ENCODE measurements around the gene TSC22D2.
A peak's percentile ranks its signal among the peaks of the same experiment; 100 is the strongest.

Gene TSC22D2

DNA sequence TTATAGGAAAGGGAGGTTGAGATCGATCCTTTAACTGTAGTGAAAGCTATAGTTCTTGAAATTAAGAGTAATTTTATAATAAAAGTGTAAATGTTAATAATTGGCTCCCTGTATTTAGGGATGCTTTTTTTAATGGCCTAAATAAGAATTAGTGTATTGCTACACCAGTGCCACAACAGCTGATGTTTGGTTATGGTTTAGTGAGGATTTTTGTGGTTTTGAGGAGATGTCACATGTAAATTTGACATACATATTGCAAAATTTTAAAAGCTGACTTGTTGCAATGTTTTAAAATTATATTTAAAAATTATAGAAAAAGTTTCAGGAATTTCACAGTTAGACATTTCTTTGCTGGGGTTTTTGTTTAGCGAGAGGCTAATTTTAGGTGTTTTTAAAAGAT, 3.9 kb downstream of the TSC22D2 start:
- Histone ChIP-seq H3K27me3 (replicated peaks; ENCODE audit: control insufficient read depth, insufficient read depth, low read length) (no peaks in the 10 kb centered on the region), H3K36me3 (ENCODE audit: control insufficient read depth, insufficient read depth, low read length) (no peaks in the 10 kb centered on the region; the same call in 1 of the 2 replicates), H3K4me3 (replicated peaks; ENCODE audit: low read depth, low read length) (peak overlapping the region; percentile 97)
- no peak for TF ChIP-seq CTCF (IDR thresholded peaks at IDR 0.05; ENCODE audit: insufficient read depth, low read length, poor library complexity, severe bottlenecking)
- DNase-seq (ENCODE audit: extremely low read depth, insufficient read length): no peak

DNA sequence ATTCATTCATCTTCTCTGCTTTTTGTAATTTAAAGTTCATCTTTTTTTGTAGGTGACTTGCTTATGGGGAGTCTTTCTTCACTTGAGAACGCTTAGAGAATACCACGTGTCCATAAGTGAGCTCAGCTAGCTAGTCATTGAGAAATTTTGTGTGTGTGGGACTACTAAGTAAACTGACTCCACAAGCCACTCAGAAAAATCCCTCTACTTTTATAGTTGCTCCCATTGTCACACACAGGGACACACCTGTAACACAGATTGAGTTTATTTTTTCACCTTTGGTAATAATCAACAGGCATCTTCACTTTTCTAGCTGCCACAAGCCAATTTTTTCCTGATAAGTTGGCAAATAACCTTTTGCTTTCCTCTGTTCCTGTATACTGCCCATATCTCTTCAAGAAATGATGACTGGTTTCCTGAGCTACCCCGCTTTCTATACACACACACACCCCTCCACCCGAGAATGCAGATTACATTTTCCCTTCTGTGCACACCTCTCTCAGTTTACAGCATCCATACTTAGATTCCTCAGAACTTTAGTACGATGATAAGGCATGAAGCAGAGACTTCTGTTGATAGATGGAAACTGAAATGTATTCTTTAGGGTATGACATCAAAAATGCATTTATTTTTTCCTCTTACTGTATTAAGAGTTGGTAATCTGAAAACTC, 4.6 kb downstream of the TSC22D2 start:
- Histone ChIP-seq H3K36me3 (ENCODE audit: control insufficient read depth, insufficient read depth, low read length) (no peaks in the 10 kb centered on the region; the same call in 1 of the 2 replicates), H3K4me3 (replicated peaks; ENCODE audit: low read depth, low read length) (peak overlapping the region; percentile 97), H3K27me3 (replicated peaks; ENCODE audit: control insufficient read depth, insufficient read depth, low read length) (no peaks in the 10 kb centered on the region)
- no peak for TF ChIP-seq CTCF (IDR thresholded peaks at IDR 0.05; ENCODE audit: insufficient read depth, low read length, poor library complexity, severe bottlenecking)
- DNase-seq (ENCODE audit: extremely low read depth, insufficient read length): peak; percentile 6

DNA sequence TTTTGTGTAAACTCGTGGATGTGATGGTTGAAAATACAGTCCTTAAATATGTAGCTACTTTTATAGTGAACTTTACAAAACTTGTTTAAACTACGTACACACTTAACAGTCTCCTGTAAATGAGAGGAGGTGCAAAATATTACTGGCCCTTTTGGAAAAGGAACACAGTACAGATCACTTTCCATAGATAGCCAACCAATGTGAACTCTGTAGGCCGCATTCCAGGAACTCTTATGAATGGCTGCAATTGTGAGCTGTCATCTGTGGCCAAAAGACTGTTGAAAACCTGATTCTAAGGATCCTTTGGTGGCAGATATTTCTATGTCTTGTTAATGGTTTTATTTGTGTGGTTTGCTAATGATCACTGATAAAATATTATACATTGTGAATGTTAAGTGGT, 6.2 kb downstream of the TSC22D2 start:
- no peak for TF ChIP-seq CTCF (IDR thresholded peaks at IDR 0.05; ENCODE audit: insufficient read depth, low read length, poor library complexity, severe bottlenecking)
- no peaks in the 10 kb centered on the region; the same call in 1 of the 2 replicates for H3K36me3 ChIP-seq (ENCODE audit: control insufficient read depth, insufficient read depth, low read length)
- H3K4me3 ChIP-seq (replicated peaks; ENCODE audit: low read depth, low read length): peak overlapping the region; percentile 97
- H3K27me3 ChIP-seq (replicated peaks; ENCODE audit: control insufficient read depth, insufficient read depth, low read length): no peaks in the 10 kb centered on the region
- no peak for DNase-seq (ENCODE audit: extremely low read depth, insufficient read length)

DNA sequence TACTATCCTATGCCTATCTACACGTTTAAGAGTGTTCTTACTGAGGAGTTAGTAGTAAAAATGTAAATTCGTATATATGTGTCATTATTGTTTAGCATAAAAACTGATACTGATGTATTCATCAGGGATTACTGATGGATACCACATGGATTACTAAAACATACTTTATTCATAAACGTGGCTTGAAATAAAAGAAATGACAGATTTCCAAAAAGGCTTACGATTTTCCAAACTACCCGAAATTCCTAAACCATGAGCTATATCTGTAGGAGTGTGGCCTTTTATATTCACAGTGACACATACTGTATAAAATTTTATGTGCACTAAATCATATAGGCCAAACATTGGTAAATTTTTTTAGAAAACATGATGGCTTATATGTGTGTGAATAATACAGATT, 6.9 kb downstream of the TSC22D2 start:
- Histone ChIP-seq H3K27me3 (replicated peaks; ENCODE audit: control insufficient read depth, insufficient read depth, low read length) (no peaks in the 10 kb centered on the region), H3K36me3 (ENCODE audit: control insufficient read depth, insufficient read depth, low read length) (no peaks in the 10 kb centered on the region; the same call in 1 of the 2 replicates), H3K4me3 (replicated peaks; ENCODE audit: low read depth, low read length) (no peak overlapping the region)
- TF ChIP-seq CTCF (IDR thresholded peaks at IDR 0.05; ENCODE audit: insufficient read depth, low read length, poor library complexity, severe bottlenecking): no peak
- DNase-seq (ENCODE audit: extremely low read depth, insufficient read length): no peak

- H3K27me3 ChIP-seq (replicated peaks; ENCODE audit: control insufficient read depth, insufficient read depth, low read length): no peaks in the 10 kb centered on the region
- H3K36me3 ChIP-seq (ENCODE audit: control insufficient read depth, insufficient read depth, low read length): no peaks in the 10 kb centered on the region; the same call in 1 of the 2 replicates
- no peak for DNase-seq (ENCODE audit: extremely low read depth, insufficient read length)
- no peak overlapping the region for H3K4me3 ChIP-seq (replicated peaks; ENCODE audit: low read depth, low read length)
- TF ChIP-seq CTCF (IDR thresholded peaks at IDR 0.05; ENCODE audit: insufficient read depth, low read length, poor library complexity, severe bottlenecking): no peak
Measured at GRCh38 chr3:150419076-150419868, 11.2 kb downstream of the TSC22D2 start.
